Measurements from ENCODE around the gene SLC7A8. TPM values are rescaled to one million over a fixed set of nuclear protein-coding genes. Genes with fewer than 3 reads are reported as not detected.

SLC7A8 gene
- total and polyA plus RNA-seq, 12 donors: 6.8 to 50.9 (median 26.7) TPM

DNA sequence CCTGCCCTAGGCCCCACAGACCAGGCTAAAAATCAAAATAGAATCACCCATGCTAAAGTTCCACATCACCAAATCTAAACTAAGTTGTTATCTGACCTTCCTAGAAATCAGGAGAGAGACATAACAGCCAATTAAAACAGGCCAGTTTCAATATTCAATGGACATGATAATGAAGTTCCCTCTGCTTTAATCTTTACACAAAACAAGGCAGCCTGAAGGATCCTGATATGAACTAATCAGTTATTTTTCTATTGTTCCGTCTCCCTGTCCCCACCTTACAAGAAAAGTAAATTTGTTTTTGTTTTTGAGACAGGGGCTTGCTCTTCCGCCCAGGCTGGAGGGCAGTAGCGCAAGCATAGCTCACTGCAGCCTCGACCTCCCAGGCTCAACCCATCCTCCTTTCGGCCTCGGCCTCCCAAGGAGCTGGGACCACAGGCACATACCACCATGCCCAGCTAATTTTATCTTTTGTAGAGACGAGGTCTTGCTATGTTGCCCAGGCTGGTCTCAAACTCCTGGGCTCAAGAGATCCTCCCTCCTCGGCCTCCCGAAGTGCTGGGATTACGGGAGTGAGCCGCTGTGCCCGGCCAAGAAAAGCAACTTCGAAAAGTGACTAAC is 59.0 kb downstream of the SLC7A8 start:
- no peaks in the 10 kb centered on the region for H3K27me3 ChIP-seq
- intact Hi-C loops (cut with DNase I): loop anchor here in 1 of 2 donors (10.0 kb wide), 1 partner anchor 170 kb away; no protein-coding TSS in a partner anchor
- no peak overlapping the region for H3K27ac ChIP-seq
- no peaks in the 10 kb centered on the region for H3K9me3 ChIP-seq (replicated peaks in 1 of 3)
- peaks cover 0 to 11% of the 10 kb centered on the region in 2 donors for H3K36me3 ChIP-seq (replicated peaks in 1 of 2)
- H3K4me1 ChIP-seq (replicated peaks in 1 of 2): peaks cover 0 to 16% of the 10 kb centered on the region in 2 donors
- TF ChIP-seq, protein P1, sequence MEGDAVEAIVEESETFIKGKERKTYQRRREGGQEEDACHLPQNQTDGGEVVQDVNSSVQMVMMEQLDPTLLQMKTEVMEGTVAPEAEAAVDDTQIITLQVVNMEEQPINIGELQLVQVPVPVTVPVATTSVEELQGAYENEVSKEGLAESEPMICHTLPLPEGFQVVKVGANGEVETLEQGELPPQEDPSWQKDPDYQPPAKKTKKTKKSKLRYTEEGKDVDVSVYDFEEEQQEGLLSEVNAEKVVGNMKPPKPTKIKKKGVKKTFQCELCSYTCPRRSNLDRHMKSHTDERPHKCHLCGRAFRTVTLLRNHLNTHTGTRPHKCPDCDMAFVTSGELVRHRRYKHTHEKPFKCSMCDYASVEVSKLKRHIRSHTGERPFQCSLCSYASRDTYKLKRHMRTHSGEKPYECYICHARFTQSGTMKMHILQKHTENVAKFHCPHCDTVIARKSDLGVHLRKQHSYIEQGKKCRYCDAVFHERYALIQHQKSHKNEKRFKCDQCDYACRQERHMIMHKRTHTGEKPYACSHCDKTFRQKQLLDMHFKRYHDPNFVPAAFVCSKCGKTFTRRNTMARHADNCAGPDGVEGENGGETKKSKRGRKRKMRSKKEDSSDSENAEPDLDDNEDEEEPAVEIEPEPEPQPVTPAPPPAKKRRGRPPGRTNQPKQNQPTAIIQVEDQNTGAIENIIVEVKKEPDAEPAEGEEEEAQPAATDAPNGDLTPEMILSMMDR (IDR thresholded peaks at IDR 0.05): no peak
- TF ChIP-seq POLR2A (IDR thresholded peaks at IDR 0.05): no peak
- H3K4me3 ChIP-seq: no peak overlapping the region
- 91 to 94% (median 92%) methylated on average over 13 of the region's 13 CpGs for WGBS, 4 donors
- no peak for DNase-seq

DNA sequence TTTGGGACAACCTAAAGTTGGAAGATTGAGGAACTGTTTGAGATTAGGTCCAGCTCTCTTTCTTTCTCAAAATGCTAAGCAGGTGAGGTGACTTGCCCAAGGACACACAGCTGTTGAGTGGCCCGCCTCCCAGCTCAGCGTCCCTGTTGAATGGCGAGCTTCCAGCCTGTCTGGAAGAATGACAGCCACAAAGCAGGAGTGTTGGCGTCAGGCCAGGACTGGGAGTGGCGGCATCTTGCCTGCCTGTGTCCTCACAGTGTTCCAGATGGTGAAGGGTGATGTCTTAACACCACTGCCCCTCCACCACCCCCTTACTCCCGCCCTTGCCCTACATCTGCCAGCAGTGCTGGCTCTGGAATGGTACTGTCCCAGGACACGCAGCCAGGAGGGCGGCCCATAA is 60.0 kb downstream of the SLC7A8 start:
- WGBS, 4 donors: 29 to 44% (median 37%) methylated on average over 3 to 8 of the region's 8 CpGs
- H3K27me3 ChIP-seq: no peaks in the 10 kb centered on the region
- H3K27ac ChIP-seq: no peak overlapping the region
- no peaks in the 10 kb centered on the region for H3K9me3 ChIP-seq (replicated peaks in 1 of 3)
- peak; percentile 66 to 92 (median 78) for DNase-seq
- H3K36me3 ChIP-seq (replicated peaks in 1 of 2): peaks cover 0 to 8% of the 10 kb centered on the region in 2 donors
- no peak overlapping the region for H3K4me3 ChIP-seq
- TF ChIP-seq, protein P1 (IDR thresholded peaks at IDR 0.05): no peak
- no peak for TF ChIP-seq POLR2A (IDR thresholded peaks at IDR 0.05)
- peaks cover 0 to 16% of the 10 kb centered on the region in 2 donors for H3K4me1 ChIP-seq (replicated peaks in 1 of 2)
- intact Hi-C loops (cut with DNase I): loop anchor here in 1 of 2 donors (10.0 kb wide), 1 partner anchor 171 kb away; no protein-coding TSS in a partner anchor

DNA sequence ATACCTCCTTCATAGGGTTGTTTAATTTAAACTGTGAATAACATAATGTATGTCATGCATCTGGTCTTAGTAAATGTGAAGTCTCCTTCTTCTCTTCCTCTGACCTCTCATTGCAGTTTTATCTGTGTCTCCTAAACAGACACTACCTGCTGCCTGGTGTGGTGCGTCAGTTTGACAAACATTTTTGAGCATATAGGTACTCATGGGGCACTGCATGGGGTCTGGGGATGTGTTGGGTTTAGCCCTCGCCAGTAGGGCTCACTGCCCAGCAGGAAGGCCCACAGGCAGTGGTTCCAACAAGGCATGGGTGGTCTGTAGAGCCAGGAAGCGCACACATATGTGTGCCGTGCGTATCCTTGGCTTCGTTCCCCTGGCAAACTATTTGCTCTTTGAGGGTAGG is 61.4 kb downstream of the SLC7A8 start:
- no peak for TF ChIP-seq POLR2A (IDR thresholded peaks at IDR 0.05)
- TF ChIP-seq, protein P1 (IDR thresholded peaks at IDR 0.05): no peak
- Histone ChIP-seq H3K27ac (peak overlapping the region in 2 of 5 donors; percentile 30 to 70), H3K27me3 (no peaks in the 10 kb centered on the region), H3K36me3 (replicated peaks in 1 of 2) (no peaks in the 10 kb centered on the region), H3K4me3 (no peak overlapping the region), H3K9me3 (replicated peaks in 1 of 3) (no peaks in the 10 kb centered on the region), H3K4me1 (replicated peaks in 1 of 2) (peaks cover 0 to 16% of the 10 kb centered on the region in 2 donors)
- intact Hi-C loops (cut with DNase I): loop anchor here in 1 of 2 donors (10.0 kb wide), 1 partner anchor 173 kb away; no protein-coding TSS in a partner anchor
- no peak for DNase-seq
- WGBS, 4 donors: 93 to 96% (median 93%) methylated on average over 6 of the region's 6 CpGs

DNA sequence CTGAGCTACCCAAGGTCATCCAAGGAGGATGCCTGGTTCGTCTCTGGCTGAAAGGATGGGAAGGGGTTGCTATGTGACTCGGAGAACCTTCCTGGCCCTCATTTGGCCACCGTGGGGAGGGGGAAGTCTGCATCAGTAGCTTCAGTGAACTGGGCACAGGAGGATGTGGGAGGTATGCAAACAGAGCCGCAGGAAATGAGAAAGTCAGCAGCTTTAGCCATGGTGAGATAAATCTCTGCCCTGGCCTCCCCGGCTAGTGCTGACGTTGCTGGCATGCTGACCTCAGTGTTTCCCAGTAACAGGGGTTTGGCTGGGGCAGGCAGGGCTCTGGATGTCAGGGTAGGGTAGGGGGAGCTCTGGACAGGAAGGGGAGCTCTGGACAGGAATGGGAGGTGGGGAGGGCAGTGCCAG is 62.1 kb downstream of the SLC7A8 start:
- 19 to 32% (median 21%) methylated on average over 6 of the region's 6 CpGs for WGBS, 4 donors
- intact Hi-C loops (cut with DNase I): loop anchor here (2.0 to 10.0 kb wide), 2 partner anchors 65 to 173 kb away; no protein-coding TSS in a partner anchor
- Histone ChIP-seq H3K27ac (peak overlapping the region in 2 of 5 donors; percentile 55 to 70), H3K36me3 (replicated peaks in 1 of 2) (no peaks in the 10 kb centered on the region), H3K27me3 (no peaks in the 10 kb centered on the region), H3K4me3 (no peak overlapping the region), H3K9me3 (replicated peaks in 1 of 3) (no peaks in the 10 kb centered on the region), H3K4me1 (replicated peaks in 1 of 2) (peaks cover 0 to 16% of the 10 kb centered on the region in 2 donors)
- DNase-seq: peak; percentile 49 to 78 (median 60)
- TF ChIP-seq POLR2A (IDR thresholded peaks at IDR 0.05): no peak
- TF ChIP-seq, protein P1 (IDR thresholded peaks at IDR 0.05): no peak

Data from adrenal gland (tissue), 12 donors.